ENCODE measurements around the gene PTPRT. TPM values are rescaled to one million over a fixed set of nuclear protein-coding genes. Genes with fewer than 3 reads are reported as not detected.

The PTPRT gene
- total RNA-seq, 1 donor, result under 0.01 TPM

DNA sequence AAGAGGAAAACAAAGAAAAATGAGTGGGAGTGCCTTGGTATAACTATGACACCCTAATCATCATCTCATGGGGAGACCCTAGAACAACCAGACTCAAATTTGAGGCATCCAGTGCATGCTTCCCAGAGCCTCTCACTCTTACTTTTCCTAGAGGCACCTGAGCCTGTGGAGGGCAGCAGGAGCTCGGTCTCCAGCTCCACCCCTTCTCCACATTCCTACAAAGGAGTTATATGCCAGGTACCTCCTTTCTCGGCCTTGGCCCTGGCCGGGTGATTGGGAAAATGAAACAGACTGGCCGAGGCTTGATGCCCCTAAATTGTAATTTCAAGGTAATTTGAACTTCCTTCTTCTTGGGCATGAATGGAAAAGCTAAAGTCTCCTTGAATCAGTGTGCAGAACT is 810.3 kb downstream of the PTPRT start:
- H3K4me3 ChIP-seq (ENCODE audit: low read length), result no peak overlapping the region
- no peaks in the 10 kb centered on the region for H3K9me3 ChIP-seq (ENCODE audit: low read depth, low read length)
- H3K27me3 ChIP-seq (ENCODE audit: insufficient read depth, low read length), result no peaks in the 10 kb centered on the region
- no peaks in the 10 kb centered on the region for H3K4me1 ChIP-seq (ENCODE audit: insufficient read depth, low read length)

DNA sequence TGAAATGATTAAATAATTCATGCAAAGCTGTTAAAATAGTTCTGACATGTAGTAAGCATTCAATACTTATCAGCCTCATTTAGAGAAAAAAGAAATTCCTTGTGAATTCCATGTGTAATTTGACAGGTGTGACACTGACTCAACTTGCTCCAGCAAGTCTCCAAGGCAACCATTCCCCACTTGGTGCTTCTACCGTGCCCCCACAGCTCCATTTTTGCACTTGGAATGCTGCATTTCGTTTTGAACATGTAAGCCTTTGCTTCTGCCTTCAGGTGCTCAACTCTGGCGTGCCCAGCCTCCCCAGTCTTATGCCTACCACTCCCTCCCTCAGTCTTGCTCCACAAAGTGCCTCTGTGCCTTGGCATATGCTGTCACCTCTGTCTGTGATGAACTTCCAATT is 810.9 kb downstream of the PTPRT start:
- H3K27me3 ChIP-seq (ENCODE audit: insufficient read depth, low read length), result no peaks in the 10 kb centered on the region
- no peaks in the 10 kb centered on the region for H3K9me3 ChIP-seq (ENCODE audit: low read depth, low read length)
- no peaks in the 10 kb centered on the region for H3K4me1 ChIP-seq (ENCODE audit: insufficient read depth, low read length)
- no peak overlapping the region for H3K4me3 ChIP-seq (ENCODE audit: low read length)

GRCh38 chr20:42376131-42376530 is 813.6 kb downstream of the PTPRT start:
- H3K4me3 ChIP-seq (ENCODE audit: low read length), result no peak overlapping the region
- no peaks in the 10 kb centered on the region for H3K9me3 ChIP-seq (ENCODE audit: low read depth, low read length)
- no peaks in the 10 kb centered on the region for H3K4me1 ChIP-seq (ENCODE audit: insufficient read depth, low read length)
- no peaks in the 10 kb centered on the region for H3K27me3 ChIP-seq (ENCODE audit: insufficient read depth, low read length)

- Histone ChIP-seq H3K9me3 (ENCODE audit: low read depth, low read length) (no peaks in the 10 kb centered on the region), H3K4me3 (ENCODE audit: low read length) (no peak overlapping the region), H3K27me3 (ENCODE audit: insufficient read depth, low read length) (no peaks in the 10 kb centered on the region), H3K4me1 (ENCODE audit: insufficient read depth, low read length) (no peaks in the 10 kb centered on the region)
These were observed 816.7 kb downstream of the PTPRT start for GRCh38 chr20:42373049-42373448.

DNA sequence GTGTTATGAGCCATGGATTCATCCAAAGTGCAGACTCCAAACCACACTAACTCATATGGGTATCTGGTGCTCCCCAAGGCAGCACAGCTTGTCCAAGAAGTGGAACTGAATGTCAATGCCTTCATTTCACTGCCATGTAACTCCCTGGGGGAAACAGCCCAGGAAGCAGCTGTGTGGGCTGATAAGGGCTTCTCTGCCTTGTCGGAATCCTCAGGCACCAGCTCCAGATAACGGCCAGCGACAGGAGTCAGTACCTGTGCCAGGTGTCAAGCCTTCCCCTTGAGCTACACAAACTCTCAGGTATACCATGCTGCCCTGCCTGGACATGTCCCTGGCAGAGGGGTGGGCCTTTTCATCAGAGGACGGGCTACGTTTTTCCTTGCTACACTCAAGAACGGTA is 819.6 kb downstream of the PTPRT start:
- Histone ChIP-seq H3K4me1 (ENCODE audit: insufficient read depth, low read length) (no peaks in the 10 kb centered on the region), H3K27me3 (ENCODE audit: insufficient read depth, low read length) (no peaks in the 10 kb centered on the region), H3K4me3 (ENCODE audit: low read length) (no peak overlapping the region), H3K9me3 (ENCODE audit: low read depth, low read length) (no peaks in the 10 kb centered on the region)

GRCh38 chr20:42368910-42369309 is 820.8 kb downstream of the PTPRT start:
- Histone ChIP-seq H3K9me3 (ENCODE audit: low read depth, low read length) (no peaks in the 10 kb centered on the region), H3K27me3 (ENCODE audit: insufficient read depth, low read length) (no peaks in the 10 kb centered on the region), H3K4me3 (ENCODE audit: low read length) (no peak overlapping the region), H3K4me1 (ENCODE audit: insufficient read depth, low read length) (no peaks in the 10 kb centered on the region)

GRCh38 chr20:42366626-42367025 is 823.1 kb downstream of the PTPRT start:
- Histone ChIP-seq H3K27me3 (ENCODE audit: insufficient read depth, low read length) (no peaks in the 10 kb centered on the region), H3K9me3 (ENCODE audit: low read depth, low read length) (no peaks in the 10 kb centered on the region), H3K4me3 (ENCODE audit: low read length) (no peak overlapping the region), H3K4me1 (ENCODE audit: insufficient read depth, low read length) (no peaks in the 10 kb centered on the region)

GRCh38 chr20:42364446-42364845 is 825.3 kb downstream of the PTPRT start:
- H3K9me3 ChIP-seq (ENCODE audit: low read depth, low read length), result no peaks in the 10 kb centered on the region
- no peak overlapping the region for H3K4me3 ChIP-seq (ENCODE audit: low read length)
- H3K4me1 ChIP-seq (ENCODE audit: insufficient read depth, low read length), result no peaks in the 10 kb centered on the region
- no peaks in the 10 kb centered on the region for H3K27me3 ChIP-seq (ENCODE audit: insufficient read depth, low read length)

DNA sequence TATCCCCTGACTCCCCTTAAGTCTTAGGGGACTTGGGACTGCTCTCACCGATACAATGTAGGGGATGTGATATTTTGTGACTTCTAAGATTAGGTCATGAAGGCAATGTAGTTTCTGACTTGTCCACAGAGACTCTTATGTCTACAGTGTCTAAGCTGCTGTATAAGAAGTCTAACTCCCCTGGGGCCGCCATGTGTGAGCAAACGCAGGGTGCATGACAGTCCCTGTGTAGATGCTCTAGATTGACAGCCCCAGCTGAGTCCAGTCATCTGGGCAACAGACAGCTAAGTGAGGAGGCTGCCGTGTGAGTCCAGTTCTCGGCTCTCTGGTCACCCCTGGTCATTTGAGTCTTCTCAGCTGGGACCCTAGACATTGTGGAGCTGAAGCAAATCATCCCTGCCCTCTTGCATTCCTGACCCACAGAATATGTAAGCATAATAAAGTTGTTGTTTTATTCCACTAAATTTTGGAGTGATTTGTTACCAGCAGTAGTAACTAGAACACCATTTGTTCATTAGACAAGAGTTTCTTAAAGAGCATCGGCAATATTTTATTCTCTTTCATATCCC is 828.2 kb downstream of the PTPRT start:
- Histone ChIP-seq H3K9me3 (ENCODE audit: low read depth, low read length) (no peaks in the 10 kb centered on the region), H3K27me3 (ENCODE audit: insufficient read depth, low read length) (no peaks in the 10 kb centered on the region), H3K4me1 (ENCODE audit: insufficient read depth, low read length) (no peaks in the 10 kb centered on the region), H3K4me3 (ENCODE audit: low read length) (no peak overlapping the region)

DNA sequence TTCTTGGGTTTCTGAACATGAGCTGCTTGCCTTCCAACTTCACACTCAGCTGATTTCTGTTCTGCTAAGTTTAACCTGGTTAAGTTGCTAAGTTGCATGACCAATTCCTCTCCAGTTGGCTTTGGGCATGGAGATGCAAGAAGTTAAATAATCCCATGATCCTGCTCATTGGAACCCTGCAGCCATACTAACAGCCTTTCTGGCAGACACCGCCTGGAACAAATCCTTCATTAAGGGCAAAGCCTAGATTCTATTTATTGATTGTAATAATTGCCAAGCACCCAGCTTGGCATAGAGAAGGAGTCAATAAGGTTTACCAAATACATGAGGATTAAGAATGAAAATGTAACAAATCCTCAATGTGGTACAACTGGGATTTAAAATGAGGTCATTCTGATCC is 829.1 kb downstream of the PTPRT start:
- no peaks in the 10 kb centered on the region for H3K4me1 ChIP-seq (ENCODE audit: insufficient read depth, low read length)
- no peak overlapping the region for H3K4me3 ChIP-seq (ENCODE audit: low read length)
- H3K9me3 ChIP-seq (ENCODE audit: low read depth, low read length), result no peaks in the 10 kb centered on the region
- no peaks in the 10 kb centered on the region for H3K27me3 ChIP-seq (ENCODE audit: insufficient read depth, low read length)

DNA sequence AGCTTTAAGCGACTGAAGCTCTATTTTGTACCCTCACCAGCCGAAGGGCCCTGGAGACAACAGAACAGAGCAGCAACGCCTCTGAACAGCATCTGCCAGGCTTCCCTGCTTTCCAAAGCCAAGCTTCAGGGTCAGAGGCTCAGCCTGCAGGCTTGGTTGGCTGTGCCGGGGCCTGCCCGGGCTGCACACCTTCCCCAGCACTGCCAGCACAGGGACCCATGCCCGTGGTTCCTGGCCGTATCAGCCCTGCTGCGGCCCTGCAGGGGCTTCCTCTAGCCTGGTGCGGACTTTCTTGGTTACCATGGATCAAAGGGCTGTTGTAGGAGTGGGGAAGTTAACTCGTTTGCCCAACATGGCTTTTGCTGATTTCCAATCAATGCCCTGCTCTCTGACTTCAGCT is 830.1 kb downstream of the PTPRT start:
- Histone ChIP-seq H3K4me1 (ENCODE audit: insufficient read depth, low read length) (no peaks in the 10 kb centered on the region), H3K4me3 (ENCODE audit: low read length) (no peak overlapping the region), H3K9me3 (ENCODE audit: low read depth, low read length) (no peaks in the 10 kb centered on the region), H3K27me3 (ENCODE audit: insufficient read depth, low read length) (no peaks in the 10 kb centered on the region)

DNA sequence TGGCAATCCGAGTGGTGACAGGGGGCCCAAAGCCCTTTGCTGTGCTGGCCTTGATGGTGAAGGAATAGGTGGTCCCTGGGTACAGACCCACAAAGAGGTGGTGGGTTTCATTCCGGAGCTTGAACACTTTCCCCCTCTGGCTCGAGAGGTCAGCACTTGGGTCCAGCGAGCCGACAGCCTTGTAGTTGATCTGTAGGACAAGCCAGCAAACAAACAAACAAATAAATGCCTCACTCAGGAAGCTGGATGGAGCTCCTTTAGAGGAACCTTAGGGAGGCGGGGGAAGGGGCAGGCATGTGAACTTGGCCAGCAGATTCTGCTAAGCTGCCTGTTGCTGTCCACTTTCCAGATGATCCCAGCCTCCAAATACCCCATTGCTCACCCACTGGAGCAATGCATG is 837.6 kb downstream of the PTPRT start:
- H3K4me1 ChIP-seq (ENCODE audit: insufficient read depth, low read length), result no peaks in the 10 kb centered on the region
- no peaks in the 10 kb centered on the region for H3K27me3 ChIP-seq (ENCODE audit: insufficient read depth, low read length)
- H3K4me3 ChIP-seq (ENCODE audit: low read length), result no peak overlapping the region
- no peaks in the 10 kb centered on the region for H3K9me3 ChIP-seq (ENCODE audit: low read depth, low read length)

DNA sequence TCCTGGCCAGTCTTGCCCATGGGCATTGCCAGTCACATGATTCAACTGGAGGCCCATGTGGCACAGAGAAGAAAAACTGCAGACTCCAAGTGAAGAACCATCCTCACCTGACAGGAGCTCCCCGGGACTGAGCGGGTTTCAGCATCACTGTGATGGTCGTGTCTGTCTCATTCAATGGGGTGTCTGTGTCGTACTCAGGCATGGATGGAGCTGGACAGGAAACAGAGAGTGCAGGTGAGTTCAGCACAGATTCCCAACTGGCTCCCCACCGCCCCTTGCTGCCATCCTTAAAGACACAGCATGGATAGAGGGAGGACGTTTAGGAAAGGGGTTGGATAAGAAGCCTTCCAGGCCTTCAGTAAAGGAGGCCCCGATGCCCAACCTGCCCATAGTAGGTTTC is 839.2 kb downstream of the PTPRT start:
- H3K9me3 ChIP-seq (ENCODE audit: low read depth, low read length), result no peaks in the 10 kb centered on the region
- H3K4me1 ChIP-seq (ENCODE audit: insufficient read depth, low read length), result no peaks in the 10 kb centered on the region
- no peaks in the 10 kb centered on the region for H3K27me3 ChIP-seq (ENCODE audit: insufficient read depth, low read length)
- H3K4me3 ChIP-seq (ENCODE audit: low read length), result no peak overlapping the region

DNA sequence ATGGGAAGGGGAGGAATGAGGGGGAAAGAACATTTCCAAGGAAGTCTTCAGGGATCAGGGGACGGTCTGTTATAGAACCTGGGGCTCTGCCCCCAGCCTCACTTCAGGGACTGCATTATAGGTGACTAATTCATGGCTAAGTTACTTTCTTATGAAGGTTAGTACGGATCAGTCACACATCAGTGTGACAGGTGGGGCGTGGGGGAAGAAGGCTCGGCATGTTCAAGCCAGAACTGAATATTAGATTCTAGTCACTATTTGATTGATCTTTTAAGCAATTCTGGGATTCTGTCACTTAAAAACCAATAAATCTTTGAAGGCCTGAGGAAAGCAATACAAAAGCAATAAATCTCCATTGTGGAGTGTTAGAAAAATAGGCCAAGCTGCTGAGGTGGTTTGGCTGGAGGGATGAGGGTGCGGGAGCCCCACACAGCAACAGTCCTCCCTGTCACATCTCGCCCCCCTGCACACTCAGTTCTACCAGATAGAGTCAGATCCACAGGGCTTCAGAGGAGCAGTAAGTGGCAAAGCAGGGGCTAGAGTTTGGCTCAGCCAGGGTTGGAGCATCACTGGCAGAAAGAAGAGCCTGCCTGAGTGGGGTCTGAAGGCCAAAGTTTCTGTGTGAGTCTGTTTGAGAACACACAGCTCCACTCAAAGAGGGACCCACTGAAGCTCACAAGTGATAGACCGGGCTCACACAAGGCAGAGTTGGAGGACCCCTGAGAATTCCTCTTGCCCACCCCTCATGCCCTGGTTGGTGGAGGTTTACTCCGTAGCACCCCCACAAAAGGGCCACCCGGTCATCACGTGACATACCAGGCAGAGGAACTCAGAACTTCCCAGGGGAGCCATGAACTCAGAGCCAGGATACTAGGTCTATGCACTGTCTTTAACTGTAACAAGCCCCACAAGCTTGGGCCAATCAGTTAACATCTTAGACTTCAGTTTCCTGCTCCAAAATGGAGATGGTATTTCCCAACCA is 843.2 kb downstream of the PTPRT start:
- Histone ChIP-seq H3K9me3 (ENCODE audit: low read depth, low read length) (no peaks in the 10 kb centered on the region), H3K4me3 (ENCODE audit: low read length) (no peak overlapping the region), H3K27me3 (ENCODE audit: insufficient read depth, low read length) (no peaks in the 10 kb centered on the region), H3K4me1 (ENCODE audit: insufficient read depth, low read length) (no peaks in the 10 kb centered on the region)

DNA sequence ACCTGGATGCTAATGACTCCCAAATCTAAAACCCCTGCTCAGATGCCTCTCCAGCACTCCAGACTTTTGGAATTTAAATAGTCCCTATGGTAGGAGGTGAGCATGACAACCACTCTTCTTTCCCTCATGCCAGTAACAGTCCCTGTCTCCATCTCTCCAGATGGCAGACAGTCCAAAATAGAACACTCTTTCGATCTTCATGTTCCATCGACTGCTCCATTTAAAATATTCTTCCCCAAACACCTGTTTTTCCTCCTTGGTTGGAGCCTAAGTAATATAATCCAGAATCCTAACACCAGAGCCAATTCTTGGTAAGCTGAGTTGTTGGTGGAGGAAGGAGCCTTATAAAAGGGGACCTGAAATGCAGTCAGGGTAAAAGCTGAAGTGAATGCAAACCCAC is 848.1 kb downstream of the PTPRT start:
- Histone ChIP-seq H3K4me3 (ENCODE audit: low read length) (no peak overlapping the region), H3K4me1 (ENCODE audit: insufficient read depth, low read length) (no peaks in the 10 kb centered on the region), H3K9me3 (ENCODE audit: low read depth, low read length) (no peaks in the 10 kb centered on the region), H3K27me3 (ENCODE audit: insufficient read depth, low read length) (no peaks in the 10 kb centered on the region)

DNA sequence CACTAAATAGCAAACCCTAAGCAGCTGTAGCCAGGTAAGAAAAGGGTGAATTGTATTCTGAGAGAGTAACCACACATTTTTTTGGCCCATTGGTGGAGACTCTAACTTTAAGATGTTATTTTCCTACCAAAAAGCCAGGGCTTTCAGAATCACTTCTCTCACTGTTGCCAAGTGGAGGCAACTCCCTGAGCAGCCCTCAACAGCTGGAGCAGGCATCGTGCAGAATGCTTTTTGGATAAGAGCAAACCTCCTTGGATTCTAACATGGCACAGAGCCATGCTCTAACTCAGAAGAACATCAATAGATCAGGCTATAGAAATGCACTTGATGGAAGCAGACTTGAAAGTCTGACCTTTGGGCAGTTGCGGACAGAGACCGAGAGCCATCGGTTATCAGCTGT is 849.3 kb downstream of the PTPRT start:
- Histone ChIP-seq H3K4me1 (ENCODE audit: insufficient read depth, low read length) (no peaks in the 10 kb centered on the region), H3K27me3 (ENCODE audit: insufficient read depth, low read length) (no peaks in the 10 kb centered on the region), H3K4me3 (ENCODE audit: low read length) (no peak overlapping the region), H3K9me3 (ENCODE audit: low read depth, low read length) (no peaks in the 10 kb centered on the region)

Data from mononuclear cell (primary cell).